Transverse colon (tissue), 4 donors: Measurements from ENCODE around the gene DOCK9.

Source experiments
- EP300 ChIP-seq: sonication (generic); formaldehyde crosslinking; IDR thresholded peaks from one replicate; pipeline ENCODE4 v1.6.1; 2017; ENCODE audit warnings: antibody characterized with exemption, low read depth
- POLR2A ChIP-seq: fragments of 450-650 bp; IDR thresholded peaks from one replicate; pipeline ENCODE4 v1.6.1; 2016; ENCODE audit warnings: antibody characterized with exemption, mild to moderate bottlenecking, moderate library complexity
- POLR2AphosphoS5 ChIP-seq, 3 donors: sonication (generic); formaldehyde crosslinking; IDR thresholded peaks; one replicate each; pipeline ENCODE4 v1.6.1; 2016; ENCODE audit warnings: antibody characterized with exemption in 3 of 3
- TF ChIP-seq, protein P1 (sequence below), 5 experiments: fragments of 200-600 bp in 3 of 5; fragments of 450-650 bp in 2 of 5; sonication (generic) in 3 of 5; IDR thresholded peaks; 1 replicate in 2 of 5; 2 replicates in 3 of 5; pipeline ENCODE4 v1.5.1; 2016 to 2017; ENCODE audit warnings: antibody characterized with exemption in 5 of 5, inconsistent platforms in 3 of 5, mild to moderate bottlenecking in 2 of 5, moderate library complexity in 1 of 5

DNA sequence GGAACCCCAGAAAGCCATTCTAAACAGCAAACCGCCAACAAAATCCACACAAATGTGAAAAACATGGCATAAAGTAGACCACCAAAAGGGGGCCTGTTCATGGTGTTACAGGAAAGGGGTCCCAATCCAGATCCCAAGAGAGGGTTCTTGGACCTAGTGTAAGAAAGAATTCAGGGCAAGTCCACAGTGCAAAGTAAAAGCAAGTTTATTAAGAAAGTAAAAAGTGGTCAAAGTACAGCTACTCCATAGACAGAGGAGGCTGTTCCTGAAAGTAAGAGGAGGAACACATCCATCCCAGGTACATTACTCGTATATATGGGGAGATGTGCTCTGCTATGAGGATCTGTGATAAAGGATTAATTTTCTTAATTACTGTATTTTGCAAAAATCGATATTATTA lies 157.6 kb downstream of the DOCK9 start:
- TF ChIP-seq, protein P1, sequence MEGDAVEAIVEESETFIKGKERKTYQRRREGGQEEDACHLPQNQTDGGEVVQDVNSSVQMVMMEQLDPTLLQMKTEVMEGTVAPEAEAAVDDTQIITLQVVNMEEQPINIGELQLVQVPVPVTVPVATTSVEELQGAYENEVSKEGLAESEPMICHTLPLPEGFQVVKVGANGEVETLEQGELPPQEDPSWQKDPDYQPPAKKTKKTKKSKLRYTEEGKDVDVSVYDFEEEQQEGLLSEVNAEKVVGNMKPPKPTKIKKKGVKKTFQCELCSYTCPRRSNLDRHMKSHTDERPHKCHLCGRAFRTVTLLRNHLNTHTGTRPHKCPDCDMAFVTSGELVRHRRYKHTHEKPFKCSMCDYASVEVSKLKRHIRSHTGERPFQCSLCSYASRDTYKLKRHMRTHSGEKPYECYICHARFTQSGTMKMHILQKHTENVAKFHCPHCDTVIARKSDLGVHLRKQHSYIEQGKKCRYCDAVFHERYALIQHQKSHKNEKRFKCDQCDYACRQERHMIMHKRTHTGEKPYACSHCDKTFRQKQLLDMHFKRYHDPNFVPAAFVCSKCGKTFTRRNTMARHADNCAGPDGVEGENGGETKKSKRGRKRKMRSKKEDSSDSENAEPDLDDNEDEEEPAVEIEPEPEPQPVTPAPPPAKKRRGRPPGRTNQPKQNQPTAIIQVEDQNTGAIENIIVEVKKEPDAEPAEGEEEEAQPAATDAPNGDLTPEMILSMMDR (IDR thresholded peaks at IDR 0.05) = no peak
- TF ChIP-seq POLR2A = no peak
- TF ChIP-seq POLR2AphosphoS5 (IDR thresholded peaks at IDR 0.05) = no peak
- TF ChIP-seq EP300 = no peak
